NK-92 (cell line): ENCODE data around the gene CDC42BPA.
"Not testable (repeated sequence)": the region's sequence is repeated elsewhere in the genome, so short reads cannot be mapped to it uniquely, and the experiment has no call there.

ENCODE experiments used
- DNase-seq: peaks from one replicate; lab custom pipeline; 2025; ENCODE audit not compliant: unreplicated experiment; lab: John Stamatoyannopoulos, UW

Gene CDC42BPA, protein sequence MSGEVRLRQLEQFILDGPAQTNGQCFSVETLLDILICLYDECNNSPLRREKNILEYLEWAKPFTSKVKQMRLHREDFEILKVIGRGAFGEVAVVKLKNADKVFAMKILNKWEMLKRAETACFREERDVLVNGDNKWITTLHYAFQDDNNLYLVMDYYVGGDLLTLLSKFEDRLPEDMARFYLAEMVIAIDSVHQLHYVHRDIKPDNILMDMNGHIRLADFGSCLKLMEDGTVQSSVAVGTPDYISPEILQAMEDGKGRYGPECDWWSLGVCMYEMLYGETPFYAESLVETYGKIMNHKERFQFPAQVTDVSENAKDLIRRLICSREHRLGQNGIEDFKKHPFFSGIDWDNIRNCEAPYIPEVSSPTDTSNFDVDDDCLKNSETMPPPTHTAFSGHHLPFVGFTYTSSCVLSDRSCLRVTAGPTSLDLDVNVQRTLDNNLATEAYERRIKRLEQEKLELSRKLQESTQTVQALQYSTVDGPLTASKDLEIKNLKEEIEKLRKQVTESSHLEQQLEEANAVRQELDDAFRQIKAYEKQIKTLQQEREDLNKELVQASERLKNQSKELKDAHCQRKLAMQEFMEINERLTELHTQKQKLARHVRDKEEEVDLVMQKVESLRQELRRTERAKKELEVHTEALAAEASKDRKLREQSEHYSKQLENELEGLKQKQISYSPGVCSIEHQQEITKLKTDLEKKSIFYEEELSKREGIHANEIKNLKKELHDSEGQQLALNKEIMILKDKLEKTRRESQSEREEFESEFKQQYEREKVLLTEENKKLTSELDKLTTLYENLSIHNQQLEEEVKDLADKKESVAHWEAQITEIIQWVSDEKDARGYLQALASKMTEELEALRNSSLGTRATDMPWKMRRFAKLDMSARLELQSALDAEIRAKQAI (N-terminal part only)

DNA sequence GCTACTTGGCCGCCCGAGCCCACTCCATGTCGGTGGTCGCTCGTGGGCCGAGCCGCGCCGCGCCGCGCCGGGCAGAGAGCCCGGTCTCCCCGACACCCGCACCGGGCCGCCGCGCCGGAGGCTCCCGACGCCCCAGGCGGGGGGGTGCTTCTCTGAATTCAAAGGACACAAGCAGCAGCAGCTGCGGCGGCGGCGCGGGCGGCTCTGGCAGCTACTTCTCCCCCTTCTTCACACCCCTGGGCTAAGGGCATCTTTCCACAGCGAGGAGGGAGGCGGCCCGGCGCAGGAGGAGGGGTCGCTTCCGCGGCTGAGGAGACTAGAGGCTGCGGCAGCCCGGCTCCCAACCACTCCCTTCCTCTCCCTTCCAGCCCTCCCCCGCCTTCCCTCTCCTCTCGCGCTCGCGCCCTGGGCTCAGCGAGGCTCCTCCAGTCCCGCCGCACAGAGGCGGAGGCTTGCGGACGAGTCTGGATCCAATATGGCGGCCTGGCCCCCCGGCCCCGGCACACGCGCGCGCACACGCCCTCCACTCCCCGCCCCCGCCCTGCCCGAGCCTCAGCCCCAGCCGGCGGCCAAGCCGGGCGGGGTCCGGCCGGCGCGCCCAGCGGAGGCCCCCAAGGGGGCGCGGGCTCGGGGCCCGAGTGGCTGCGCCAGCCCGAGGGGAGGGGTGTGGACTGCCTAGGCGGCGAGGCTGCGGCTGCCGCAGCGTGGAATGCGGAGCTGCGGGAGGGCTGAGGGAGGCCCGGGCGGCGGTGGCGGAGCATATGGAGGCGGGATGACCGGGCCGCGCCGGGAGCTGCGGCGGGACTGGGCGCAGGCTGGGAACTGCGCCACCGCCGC, at the start of gene CDC42BPA:
Gene CDC42BPA, minus strand, starts transcription at position 477 of the 837 bp plus-strand sequence. CDS start 1,310 bp downstream, outside the sequence.
- DNase-seq = no peak

DNA sequence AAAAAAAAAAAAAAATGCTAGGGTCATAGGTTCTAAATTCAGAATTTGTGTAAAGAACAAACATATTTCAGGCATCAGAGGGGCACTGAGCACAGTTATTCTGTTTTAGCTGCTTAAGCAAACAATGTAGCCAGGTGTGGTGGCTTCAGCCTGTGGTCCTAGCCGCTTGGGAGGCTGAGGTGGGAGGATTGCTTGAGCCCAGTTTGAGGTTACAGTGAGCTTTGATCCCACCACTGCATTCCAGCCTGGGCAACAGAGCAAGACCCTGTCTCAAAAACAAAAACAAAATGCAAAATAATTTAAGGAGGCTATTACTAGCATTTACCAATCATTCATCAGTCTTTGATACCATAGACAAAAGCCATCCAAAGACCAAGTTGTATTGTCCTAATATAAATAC, 49.7 kb upstream of the CDC42BPA start:
- no peak for DNase-seq

DNA sequence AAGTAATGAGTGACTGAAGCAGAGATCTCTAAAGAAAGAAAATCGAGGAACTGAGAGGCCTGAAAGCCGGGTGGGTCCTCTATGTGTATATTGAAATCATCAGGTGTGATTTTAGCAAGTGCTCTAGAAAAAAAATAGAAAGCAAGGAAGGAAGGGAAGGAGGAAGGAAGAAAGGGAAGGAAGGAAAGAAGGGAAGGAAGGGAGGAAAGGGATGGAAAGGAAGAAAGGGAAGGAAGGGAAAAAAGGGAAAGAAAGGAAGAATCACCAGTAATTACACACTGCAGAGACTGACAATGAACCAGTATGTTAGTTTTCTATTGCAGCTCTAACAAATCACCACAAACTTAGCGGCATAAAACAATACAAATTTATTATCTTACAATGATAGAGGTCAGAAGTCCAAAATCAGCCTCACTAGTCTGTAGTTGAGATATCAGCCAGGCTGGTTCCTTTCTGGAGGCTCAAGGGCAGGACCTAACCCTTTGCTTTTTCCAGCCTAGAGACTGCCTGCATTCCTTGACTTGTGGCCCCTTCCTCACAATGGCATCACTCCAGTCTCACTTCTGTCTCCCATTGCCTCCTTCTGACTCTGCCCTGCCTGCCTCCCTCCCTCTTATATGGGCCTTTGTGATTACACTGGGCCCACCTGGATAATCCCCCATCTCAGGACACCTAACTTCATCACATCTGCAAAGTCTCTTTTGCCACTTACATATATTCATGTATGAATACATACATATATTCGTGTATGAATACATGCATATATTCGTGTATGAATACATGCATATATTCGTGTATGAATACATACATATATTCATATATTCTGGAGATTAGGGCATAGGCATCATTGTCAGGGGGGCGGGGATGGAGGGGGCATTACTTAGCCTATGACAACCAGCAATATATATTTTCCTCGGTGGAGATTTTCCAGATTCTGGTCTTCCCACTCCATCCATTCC, 47.5 kb upstream of the CDC42BPA start:
- DNase-seq = no peak

DNA sequence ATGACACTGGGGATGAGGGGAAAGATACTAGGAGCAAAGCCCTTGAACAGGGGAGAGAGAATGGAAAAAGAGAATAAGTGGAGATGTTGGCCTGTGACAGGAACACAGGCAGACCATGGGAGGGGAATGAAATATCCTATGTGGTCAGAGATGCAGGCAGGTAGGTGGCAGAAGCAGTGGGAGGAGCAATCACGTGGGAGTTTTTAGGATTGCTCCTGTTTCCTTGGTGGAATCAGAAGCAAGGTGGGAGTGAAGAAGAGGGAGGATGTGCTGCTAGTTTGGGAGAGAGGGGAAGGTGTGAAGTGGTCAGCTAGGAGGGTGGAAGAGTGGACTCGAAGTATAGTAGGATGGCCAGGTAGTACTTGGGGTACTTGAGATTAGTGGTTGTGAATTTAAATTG, 46.4 kb upstream of the CDC42BPA start:
- DNase-seq = no peak

DNA sequence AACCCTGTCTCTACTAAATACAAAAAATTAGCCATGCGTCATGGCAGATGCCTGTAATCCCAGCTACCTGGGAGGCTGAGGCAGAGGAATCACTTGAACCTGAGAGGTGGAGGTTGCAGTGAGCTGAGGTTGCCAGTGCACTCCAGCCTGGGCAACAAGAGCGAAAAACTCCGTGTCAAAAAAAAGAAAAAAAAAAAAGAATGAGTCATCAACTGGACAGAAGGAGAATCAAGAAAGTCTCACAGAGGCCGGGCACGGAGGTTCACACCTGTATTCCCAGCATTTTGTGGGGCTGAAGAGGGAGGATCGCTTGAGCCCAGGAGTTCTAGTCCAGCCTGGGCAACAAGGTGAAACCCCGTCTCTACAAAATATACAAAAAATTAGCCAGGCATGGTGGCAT, 45.5 kb upstream of the CDC42BPA start:
- DNase-seq = no peak

DNA sequence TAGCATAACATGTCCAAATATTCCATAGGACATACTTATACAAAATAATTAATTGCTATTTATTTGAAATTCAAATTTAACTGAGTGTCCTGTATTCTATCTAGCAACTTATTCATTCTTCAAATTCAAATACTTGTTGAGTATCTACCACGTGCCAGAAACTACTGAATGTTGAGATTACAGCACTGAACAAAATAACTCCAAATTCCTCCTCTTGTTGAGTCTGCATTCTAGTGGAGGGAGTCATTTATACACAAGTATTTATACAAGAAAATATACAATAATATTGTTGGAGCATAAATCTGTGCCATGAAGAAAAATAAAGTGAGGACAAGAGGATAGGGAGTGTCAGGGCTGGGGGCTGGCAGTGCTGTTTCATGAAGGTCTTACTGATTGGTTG, 43.7 kb upstream of the CDC42BPA start:
- DNase-seq = no peak

DNA sequence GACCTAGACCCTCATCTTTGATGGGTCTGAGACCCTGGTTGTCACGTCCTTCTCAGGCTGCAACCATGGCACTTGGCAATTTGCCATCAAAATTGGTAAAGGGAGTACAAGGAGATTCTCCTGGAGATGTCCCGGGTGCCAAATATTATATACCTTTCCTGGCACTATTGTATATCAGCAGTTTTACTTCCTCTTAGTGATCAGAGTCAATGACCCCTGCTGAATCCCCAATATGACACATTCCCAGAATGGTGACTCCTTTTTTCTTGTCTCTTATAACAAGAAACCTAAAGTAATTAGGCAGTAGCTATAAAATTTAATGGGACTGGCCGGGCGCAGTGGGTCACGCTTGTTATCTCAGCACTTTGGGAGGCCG, 39.6 kb upstream of the CDC42BPA start:
- no peak for DNase-seq

DNA sequence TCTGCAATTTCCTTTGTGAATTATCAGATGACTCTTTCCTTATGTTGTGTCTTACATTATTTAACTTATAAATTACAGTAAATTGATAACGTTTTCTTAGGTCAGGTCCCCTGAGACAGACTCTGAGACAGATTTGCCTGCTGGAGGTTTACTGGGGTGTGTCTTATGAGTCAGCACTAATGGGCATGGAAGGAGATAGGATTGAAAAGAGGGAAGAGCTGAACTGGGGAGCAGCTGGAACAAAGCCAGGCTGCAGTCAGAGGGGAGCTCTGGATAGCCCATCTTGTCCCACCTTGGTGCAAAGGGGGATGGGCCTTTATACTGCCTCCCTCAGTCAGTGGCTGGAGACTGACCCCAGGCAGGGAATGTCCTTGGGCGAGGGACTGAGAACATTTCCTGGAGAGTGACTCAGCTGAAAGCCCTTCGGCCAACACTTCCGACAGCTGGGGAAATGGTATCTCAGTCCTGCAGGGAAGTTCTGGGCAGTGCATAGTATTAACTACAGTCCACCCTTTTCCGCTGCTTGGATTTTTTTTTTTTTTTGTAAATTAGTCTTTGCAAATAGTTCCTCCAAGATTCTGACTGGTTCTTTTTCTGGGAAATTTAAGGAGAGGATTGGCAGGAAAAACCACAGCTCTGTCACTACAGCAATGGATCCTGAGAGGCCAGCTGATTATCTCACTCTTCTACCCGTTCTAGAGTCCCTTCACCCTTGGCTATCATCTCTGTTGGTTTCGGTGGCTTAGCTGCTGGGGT, 39.1 kb upstream of the CDC42BPA start:
- no peak for DNase-seq

DNA sequence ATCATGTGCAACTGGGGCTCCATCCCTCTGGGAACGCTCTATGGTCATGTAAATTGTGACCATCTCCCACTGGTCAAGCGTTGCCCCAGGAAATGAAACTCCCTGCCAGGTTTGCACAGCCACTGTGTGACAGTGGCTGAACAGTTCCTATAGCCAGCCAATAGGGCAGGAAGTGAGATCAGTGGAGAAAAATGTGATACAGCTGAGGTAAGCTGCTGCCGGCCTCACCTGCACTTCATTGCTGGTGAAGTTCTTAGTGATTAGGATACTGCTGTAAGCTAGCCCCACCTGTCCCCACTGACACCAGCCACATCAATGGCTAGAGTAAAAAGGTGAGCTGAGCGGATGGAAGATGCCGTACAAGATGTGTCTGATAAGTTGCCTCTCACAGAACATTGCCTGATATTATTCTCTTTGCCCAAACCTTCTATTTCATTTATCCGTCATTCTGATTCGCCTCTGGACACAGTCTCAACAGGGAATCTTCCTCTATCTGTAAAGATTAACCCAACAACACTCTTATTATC, 38.4 kb upstream of the CDC42BPA start:
- DNase-seq = no peak

DNA sequence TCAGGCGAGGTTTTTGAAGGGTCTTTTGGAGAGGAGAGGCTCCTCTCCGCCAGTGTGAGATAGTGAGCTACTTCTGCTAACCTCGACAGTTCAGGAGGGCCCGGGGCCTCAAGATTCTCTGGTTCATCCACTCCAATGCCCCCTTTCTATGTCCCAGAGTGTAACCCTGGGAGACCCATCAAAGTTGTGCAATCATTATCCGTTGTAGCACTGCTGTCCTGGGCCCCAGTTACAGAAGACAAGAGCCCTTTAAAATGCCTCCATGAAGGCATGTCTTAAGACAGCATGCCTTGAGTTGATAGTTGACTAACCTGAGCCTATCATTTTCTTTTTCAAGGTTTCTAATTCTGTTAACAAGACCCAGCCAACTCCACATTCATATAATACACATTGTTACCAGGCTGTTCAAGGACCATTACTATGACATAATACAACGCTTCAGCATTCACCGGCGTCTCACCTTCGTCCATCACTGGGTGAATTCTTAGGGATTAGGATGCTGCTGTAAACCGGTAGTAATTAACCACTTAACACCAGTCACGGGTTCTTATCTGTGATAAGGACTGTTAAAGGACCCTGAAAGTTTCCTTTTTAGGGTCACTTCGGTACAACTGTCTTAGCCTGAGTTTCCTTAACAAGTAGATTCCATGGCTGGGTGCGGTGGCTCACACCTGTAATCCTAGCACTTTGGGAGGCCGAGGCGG, 37.4 kb upstream of the CDC42BPA start:
- DNase-seq = no peak

DNA sequence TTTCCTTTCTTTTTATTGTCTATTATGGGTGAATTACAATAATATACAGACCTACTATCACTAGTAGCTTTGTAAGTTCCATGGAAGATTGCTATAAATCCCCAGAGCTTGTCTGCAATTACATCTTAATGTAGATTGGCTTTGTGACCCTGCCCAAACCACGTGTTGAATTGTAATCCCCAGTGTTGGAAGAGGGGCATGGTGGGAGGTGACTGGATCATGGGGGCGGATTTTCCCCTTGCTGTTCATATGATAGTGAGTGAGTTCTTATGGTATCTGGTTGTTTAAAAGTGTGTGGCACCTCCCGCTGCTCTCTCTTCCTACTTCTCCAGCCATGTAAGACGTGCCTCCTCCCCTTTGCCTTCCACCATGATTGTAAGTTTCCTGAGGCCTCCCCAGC, 34.9 kb upstream of the CDC42BPA start:
- DNase-seq = no peak

DNA sequence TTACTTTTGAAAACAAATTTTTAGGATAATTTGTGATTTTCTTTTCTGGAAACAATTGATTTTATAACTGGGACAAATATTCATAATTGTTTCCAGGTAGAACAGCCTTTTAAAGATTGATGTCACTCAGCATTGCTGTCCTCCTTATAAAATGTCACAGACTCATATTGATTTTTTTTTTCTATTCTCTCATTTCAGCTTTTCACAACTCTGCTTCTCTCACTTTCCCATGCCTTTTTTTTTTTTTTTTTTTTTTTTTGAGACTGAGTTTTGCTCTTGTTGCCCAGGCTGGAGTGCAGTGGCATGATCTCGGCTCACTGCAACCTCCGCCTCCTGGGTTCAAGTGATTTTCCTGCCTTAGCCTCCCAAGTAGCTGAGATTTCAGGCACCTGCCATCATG, 33.9 kb upstream of the CDC42BPA start:
- DNase-seq = not testable (repeated sequence)

DNA sequence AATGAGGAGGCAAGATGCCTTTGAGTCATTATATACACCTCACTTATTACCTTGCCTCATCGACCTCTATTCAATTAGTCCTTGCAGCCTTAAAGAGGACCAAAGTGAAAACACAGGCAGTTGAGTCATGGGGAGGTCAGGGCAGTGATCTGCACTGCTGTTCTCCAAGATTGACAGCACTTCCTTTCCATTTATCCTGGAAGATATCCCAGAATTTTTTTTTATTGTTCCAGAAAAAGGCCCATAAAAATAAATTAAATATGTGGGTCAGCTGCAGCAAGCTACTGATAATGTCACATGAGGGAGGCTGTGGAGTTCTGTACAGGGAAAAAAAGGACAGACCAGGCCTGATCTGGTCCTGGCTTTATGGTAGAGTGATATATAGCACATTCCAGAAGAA, 33.2 kb upstream of the CDC42BPA start:
- no peak for DNase-seq

DNA sequence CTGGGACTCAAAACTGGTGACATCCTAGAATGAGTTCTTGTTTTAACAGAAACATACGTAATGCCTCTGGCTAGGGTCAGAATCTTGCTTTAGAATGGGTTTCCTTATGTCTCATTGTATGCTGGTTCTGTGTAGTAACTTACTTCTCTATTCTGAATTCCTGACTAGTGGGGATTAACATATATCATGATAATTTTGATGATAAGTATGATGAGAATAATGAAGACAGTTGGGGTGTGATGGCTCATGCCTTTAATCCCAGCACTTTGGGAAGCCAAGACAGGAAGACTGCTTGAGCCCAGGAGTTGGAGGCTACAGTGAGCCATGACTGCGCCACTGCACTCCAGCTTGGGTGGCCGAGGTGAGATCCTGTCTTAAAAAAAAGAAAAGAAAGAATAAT, 31.7 kb upstream of the CDC42BPA start:
- no peak for DNase-seq

DNA sequence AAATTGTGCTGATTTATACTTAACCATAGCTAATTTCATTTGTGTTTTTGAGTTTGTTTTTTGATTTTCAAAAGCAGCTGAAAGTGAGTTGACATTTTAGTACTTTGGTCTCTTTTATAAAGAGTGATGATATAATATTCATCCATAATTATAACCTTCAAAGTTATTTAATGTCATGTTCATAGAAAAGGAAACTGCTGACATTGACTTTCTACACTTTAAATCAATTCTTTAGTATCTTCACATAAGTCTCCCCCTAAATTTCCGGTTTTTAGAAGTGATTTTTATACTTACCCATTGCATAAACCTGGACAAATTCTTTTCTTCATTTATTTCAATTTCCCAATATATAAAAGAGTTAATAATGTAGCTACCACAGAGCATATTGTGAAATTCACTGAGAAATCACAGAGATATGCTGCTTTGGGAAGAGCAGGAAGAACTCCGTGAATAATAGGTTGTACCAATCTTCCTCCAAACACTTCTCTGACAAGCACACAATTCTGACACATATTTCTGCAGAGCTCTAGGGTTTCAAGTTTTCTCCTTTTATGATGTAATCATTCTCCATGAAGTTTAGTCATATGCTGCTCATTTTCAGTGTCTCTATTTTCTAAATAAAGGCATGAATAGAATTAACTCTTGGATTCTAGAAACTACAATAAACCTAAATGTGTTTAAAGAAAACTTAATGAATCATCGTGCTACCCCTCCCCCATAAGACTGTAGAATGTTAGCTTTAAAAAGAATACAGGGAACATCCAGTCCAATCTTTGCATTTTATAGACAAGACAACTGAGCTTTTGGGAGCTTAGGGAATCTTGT, 25.6 kb upstream of the CDC42BPA start:
- no peak for DNase-seq

DNA sequence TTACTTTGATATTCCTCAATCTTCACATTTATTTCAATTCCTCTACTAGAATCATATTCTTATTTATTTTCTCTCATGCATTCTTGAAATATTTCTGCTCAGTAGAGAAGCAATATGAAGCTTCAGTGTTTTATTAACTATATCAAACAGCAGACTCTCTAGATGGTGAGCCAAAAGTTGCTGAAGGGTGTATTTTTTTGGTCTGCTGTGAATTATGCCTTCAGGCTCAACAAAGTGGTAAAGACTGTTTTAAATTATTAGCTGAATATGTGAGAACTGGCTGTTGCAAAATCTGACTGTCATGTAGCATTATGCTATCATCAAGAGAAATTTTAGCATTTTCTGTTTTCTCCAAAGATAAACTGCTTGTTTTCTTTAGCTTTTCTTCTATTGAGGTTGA, 24.9 kb upstream of the CDC42BPA start:
- no peak for DNase-seq

DNA sequence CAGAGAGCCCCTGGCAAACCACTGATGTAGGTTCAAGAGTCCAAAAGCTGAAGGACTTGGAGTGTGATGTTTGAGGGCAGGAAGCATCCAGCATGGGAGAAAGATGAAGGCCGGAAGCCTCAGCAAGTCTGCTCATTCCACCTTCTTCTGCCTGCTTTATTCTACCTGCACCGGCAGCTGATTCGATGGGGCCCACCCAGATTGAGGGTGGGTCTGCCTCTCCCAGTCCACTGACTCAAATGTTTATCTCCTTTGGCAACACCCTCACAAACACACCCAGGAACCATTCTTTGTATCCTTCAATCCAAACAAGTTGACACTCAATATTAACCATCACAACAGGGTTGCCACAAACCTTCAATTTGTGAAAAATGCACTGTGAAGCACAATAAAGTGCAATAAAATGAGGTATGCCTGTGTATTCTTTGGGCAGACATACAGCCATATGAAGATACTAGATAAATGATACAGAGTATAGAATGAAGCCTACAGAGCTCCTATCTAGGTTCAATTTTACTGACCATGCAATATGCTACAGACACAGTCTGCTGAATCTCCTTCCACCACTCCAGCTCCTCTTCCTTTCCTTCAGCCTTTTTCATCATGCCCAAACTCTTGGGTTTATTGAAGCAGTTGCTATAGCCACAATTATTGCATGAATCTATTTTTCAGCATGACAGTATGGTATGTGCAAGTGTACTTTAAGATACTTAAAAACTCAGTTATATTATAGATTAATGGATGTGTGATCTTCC, 24.0 kb upstream of the CDC42BPA start:
- no peak for DNase-seq
